ENCODE results near the gene ALK. TPM values are rescaled to one million over a fixed set of nuclear protein-coding genes. Genes with fewer than 3 reads are reported as not detected.
A peak's percentile ranks its signal among the peaks of the same experiment; 100 is the strongest.
"Not testable (repeated sequence)": the region's sequence is repeated elsewhere in the genome, so short reads cannot be mapped to it uniquely, and the experiment has no call there.

Gene ALK
- total RNA-seq, 1 donor from 2014 or later, result 0.41 TPM

GRCh38 chr2:29753671-29754444 is 167.5 kb downstream of the ALK start:
- peak; percentile 68 for DNase-seq

GRCh38 chr2:29751390-29751789 is 170.0 kb downstream of the ALK start:
- DNase-seq, result no peak

GRCh38 chr2:29750463-29750862 is 170.9 kb downstream of the ALK start:
- not testable (repeated sequence) for DNase-seq

- peak; percentile 66 for DNase-seq
Observed at GRCh38 chr2:29749843-29750242, 171.5 kb downstream of the ALK start.

- no peak for DNase-seq
Observed at GRCh38 chr2:29749041-29749440, 172.3 kb downstream of the ALK start.

- DNase-seq, result peak; percentile 45
Observed at GRCh38 chr2:29747786-29748470, 173.5 kb downstream of the ALK start.

- no peak for DNase-seq
Observed at GRCh38 chr2:29744976-29745375, 176.4 kb downstream of the ALK start.

- DNase-seq, result no peak
Observed at GRCh38 chr2:29743516-29743915, 177.9 kb downstream of the ALK start.

GRCh38 chr2:29742656-29743055 is 178.7 kb downstream of the ALK start:
- peak; percentile 75 for DNase-seq

- no peak for DNase-seq
Observed at GRCh38 chr2:29741132-29741531, 180.3 kb downstream of the ALK start.

GRCh38 chr2:29733965-29734364 is 187.4 kb downstream of the ALK start:
- peak; percentile 29 for DNase-seq

GRCh38 chr2:29733213-29733612 is 188.2 kb downstream of the ALK start:
- DNase-seq, result no peak

- no peak for DNase-seq
Observed at GRCh38 chr2:29731948-29732347, 189.4 kb downstream of the ALK start.

- DNase-seq, result no peak
Observed at GRCh38 chr2:29729932-29730331, 191.5 kb downstream of the ALK start.

GRCh38 chr2:29729401-29729800 is 192.0 kb downstream of the ALK start:
- no peak for DNase-seq

GRCh38 chr2:29726976-29727375 is 194.4 kb downstream of the ALK start:
- no peak for DNase-seq

- no peak for DNase-seq
Observed at GRCh38 chr2:29725610-29726009, 195.8 kb downstream of the ALK start.

GRCh38 chr2:29724282-29724681 is 197.1 kb downstream of the ALK start:
- no peak for DNase-seq

- no peak for DNase-seq
Observed at GRCh38 chr2:29723255-29724001, 198.0 kb downstream of the ALK start.

- no peak for DNase-seq
Observed at GRCh38 chr2:29719639-29720038, 201.7 kb downstream of the ALK start.

- no peak for DNase-seq
Observed at GRCh38 chr2:29718076-29718686, 203.2 kb downstream of the ALK start.

GRCh38 chr2:29715655-29716054 is 205.7 kb downstream of the ALK start:
- DNase-seq, result no peak

- DNase-seq, result no peak
Observed at GRCh38 chr2:29714333-29714732, 207.1 kb downstream of the ALK start.

Data from tongue (tissue), 2 donors.